NCI-H2227 treated with DMSO at 0.1 percent for 48 hours (cell line): ENCODE data around the gene RIMBP3B.
"Not testable (repeated sequence)": the region's sequence is repeated elsewhere in the genome, so short reads cannot be mapped to it uniquely, and the experiment has no call there.

Source experiments
- DNase-seq: peaks from one replicate; lab custom pipeline; 2025; lab: John Stamatoyannopoulos, UW

RIMBP3B gene, protein sequence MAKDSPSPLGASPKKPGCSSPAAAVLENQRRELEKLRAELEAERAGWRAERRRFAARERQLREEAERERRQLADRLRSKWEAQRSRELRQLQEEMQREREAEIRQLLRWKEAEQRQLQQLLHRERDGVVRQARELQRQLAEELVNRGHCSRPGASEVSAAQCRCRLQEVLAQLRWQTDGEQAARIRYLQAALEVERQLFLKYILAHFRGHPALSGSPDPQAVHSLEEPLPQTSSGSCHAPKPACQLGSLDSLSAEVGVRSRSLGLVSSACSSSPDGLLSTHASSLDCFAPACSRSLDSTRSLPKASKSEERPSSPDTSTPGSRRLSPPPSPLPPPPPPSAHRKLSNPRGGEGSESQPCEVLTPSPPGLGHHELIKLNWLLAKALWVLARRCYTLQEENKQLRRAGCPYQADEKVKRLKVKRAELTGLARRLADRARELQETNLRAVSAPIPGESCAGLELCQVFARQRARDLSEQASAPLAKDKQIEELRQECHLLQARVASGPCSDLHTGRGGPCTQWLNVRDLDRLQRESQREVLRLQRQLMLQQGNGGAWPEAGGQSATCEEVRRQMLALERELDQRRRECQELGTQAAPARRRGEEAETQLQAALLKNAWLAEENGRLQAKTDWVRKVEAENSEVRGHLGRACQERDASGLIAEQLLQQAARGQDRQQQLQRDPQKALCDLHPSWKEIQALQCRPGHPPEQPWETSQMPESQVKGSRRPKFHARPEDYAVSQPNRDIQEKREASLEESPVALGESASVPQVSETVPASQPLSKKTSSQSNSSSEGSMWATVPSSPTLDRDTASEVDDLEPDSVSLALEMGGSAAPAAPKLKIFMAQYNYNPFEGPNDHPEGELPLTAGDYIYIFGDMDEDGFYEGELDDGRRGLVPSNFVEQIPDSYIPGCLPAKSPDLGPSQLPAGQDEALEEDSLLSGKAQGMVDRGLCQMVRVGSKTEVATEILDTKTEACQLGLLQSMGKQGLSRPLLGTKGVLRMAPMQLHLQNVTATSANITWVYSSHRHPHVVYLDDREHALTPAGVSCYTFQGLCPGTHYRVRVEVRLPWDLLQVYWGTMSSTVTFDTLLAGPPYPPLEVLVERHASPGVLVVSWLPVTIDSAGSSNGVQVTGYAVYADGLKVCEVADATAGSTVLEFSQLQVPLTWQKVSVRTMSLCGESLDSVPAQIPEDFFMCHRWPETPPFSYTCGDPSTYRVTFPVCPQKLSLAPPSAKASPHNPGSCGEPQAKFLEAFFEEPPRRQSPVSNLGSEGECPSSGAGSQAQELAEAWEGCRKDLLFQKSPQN (N-terminal part only)

DNA sequence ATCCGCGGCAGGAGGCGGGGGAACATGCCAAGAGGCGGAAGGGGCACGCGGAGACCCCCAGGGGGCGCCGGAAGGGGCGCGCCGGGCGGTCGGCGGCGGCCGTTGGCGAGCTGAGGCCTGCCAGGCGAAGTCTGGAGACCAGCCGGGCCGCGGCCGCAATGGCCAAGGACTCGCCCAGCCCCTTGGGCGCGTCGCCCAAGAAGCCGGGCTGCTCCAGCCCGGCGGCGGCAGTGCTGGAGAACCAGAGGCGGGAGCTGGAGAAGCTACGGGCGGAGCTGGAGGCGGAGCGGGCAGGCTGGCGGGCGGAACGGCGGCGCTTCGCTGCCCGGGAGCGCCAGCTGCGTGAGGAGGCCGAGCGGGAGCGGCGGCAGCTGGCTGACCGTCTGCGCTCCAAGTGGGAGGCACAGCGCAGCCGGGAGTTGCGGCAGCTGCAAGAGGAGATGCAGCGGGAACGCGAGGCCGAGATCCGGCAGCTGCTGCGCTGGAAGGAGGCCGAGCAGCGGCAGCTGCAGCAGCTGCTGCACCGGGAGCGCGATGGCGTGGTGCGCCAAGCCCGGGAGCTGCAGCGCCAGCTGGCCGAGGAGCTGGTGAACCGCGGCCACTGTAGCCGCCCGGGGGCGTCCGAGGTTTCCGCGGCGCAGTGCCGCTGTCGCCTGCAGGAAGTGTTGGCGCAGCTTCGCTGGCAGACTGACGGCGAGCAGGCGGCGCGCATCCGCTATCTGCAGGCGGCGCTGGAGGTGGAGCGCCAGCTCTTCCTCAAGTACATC is at the start of gene RIMBP3B:
Gene RIMBP3B (plus strand): TSS at position 51 of the 767 bp plus-strand sequence. CDS start 108 bp downstream, at position 159.
- DNase-seq = not testable (repeated sequence)

DNA sequence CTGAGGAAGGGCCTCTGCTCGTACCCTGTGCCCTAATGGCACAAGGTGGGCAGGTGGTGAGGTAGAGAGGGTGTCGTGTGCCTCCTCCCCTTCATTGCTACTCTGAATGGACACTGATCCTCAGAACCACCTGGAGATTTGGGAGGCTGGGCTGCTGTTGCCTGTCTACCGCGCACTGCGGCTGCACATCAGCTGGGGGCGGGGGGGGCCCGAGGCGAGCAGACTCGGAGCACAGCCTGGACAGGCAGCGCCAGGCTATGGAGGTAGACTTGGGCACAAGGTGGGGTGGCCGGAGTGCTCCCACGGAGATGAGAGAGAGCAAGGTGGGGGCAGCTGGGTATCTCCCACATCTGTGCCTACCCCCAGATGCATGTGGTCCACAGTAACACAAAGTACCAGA is 26.0 kb upstream of the RIMBP3B start:
- not testable (repeated sequence) for DNase-seq

DNA sequence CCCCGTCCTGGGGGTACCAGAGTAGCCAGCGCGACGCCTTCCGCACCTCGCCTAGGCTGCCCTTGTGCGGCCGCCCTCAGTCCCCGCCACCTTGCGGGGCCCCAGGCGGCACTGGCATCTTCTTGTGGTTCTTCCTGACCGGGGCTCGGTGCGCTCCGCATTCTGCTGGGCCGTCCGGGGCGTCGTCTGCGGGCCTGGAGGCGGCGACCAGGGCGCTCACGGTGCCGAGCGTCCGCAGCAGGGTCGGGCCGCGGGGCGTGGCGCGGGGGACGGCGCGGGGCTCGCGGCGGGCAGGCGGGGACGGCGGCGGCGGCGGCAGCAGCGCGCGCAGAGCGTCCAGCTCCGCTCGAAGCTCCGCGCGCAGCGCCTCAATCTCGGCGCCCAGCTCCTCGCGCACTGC is 23.0 kb upstream of the RIMBP3B start:
- DNase-seq = not testable (repeated sequence)

DNA sequence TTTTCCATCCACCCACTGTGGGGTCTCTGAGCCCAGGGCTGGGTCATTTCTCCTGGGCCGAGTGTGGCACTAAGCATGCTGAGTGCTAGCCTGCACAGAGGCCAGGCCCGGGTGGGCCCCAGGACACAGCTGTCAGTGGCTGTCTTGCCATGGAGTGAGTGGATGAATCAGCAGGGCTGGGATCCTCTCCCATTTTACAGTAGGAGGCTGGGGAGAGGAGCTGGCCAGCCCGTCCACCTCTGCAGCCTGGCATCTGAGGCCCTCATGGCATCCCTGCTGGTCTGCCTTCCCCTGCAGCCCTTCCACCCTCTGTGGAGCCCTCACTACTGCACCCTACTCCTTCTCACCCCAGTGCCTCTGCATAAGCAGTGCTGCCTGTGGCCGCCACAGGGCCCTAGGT is 21.1 kb upstream of the RIMBP3B start:
- not testable (repeated sequence) for DNase-seq

DNA sequence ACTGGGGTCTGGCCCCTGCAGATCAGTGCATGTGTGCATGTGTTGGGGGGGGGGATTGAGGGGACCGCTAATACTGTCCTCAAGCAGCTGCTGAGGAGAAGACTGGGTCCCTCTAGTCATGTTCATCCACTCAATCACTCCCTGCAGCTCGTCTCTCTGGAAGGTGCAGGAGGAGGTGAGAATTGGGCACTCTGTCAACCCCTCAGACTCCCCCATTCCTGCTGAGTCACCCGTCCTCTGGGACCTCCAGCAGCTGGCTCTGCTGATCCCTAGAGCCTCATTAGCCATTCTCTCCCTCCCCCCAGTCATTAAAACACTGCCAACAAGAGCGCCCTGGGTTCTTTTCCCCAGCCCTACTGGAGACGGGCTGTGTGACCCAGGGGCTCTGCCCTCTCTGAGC is 20.5 kb upstream of the RIMBP3B start:
- not testable (repeated sequence) for DNase-seq

DNA sequence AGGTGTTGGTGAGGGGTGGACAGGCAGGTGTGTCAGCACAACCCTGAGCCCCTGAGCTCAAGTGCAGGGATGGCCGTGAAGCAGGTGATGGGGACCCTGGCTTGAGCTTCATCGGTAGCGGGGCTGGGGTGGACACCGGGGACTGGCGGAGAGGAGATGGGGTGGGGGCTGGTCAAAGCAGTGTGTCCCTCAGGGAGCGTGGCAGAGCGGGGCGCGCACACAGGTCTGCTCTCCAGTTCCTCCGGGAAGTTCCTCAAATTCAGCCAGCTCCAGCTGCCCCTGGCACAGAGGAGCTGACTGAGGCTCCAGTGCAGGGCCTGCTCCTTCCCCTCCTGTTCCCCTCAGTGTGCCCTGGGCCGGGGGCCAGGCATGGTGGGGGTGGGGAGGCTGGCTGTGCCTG is 19.7 kb upstream of the RIMBP3B start:
- not testable (repeated sequence) for DNase-seq

DNA sequence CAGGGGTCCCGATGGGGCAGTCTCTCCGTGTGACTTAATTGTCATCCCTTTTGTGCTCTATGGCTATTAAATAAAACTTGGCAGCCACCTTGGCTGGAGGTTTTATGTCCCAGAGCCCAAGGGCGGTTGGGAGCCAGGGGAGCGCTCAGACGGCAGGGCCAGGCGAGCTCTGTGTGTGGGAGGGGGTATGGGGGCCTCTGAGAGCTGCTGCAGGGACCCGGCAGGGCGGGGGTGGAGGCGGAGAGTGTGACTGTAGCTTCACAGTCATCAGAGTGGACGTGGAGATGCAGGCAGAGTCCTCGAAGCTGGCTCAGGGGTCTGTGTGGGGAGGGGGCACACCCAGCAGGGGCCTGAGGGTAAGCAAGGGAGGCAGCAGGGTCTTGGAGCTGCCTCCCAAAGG is 19.2 kb upstream of the RIMBP3B start:
- not testable (repeated sequence) for DNase-seq

DNA sequence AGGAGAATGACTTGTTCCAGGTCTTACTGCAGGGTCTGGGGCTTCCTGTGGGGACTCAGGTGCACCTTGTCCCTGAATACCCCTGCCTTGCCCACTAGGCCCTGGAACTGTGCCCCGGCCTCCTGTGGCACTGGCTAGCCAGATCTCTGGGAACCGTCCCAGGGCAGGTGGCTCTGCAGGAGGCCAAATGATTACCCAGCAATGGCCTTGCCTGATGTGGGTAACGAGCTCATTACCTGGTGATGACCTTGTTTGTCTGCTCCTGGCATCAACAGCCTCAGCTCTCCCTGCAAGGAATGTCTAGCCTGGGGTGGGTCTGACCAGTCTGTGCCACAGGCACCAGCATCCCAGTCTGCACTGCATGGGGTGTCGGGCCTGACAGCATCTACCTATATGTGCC is 18.2 kb upstream of the RIMBP3B start:
- not testable (repeated sequence) for DNase-seq

DNA sequence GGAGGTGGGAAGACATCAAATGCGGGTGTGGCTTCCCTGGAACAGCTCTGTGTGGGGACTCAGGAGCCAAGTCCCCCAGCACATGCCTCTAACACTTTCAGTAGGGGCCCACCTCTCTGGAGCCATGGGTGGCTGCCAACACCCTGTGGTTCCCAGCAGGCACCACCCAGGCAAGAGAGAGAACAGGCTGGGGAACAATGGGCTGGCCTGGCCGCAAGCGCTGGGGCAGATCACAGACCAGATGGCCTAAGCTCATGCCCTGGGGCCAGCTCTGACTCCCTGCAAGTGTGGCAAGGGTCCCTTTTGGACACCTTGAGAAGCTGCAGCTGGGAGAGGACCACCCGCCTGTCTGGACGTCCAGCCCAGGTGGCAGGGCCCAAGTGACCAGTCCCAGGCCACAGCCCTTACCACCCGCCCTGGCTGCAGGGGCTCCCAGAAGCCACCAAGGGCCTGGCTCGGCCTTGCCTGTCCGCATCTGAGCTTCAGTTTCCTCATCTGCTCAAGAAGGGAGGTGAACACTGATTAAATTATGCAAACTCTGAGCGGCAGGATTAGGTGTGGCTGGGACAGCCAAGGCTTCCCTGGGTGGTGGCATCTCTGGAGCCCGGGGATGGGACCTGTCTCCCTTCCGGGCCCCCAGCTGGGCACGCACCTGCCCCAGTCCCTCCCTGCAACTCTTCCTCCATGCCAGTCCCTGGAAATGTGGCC is 14.8 kb upstream of the RIMBP3B start:
- DNase-seq = not testable (repeated sequence)

DNA sequence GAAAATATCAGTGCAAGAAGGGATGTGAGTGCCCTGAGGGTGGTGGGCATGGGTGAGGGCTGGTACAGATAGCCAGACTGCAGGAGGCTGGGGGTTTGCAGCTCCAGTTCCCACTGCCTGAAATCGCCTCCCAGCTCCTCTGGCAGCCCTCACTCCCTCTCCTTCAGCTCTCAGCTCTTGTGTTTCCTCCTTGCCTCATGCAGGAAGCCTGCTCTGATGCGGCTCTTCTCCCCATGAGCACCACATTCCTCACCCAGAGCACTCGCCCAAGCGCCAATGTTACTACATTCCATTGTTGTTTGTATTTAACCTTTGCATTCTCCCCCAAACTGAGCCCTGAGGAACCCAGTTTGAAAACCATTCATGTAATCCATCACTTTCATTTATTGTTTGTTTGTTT is 7.7 kb upstream of the RIMBP3B start:
- DNase-seq = not testable (repeated sequence)

DNA sequence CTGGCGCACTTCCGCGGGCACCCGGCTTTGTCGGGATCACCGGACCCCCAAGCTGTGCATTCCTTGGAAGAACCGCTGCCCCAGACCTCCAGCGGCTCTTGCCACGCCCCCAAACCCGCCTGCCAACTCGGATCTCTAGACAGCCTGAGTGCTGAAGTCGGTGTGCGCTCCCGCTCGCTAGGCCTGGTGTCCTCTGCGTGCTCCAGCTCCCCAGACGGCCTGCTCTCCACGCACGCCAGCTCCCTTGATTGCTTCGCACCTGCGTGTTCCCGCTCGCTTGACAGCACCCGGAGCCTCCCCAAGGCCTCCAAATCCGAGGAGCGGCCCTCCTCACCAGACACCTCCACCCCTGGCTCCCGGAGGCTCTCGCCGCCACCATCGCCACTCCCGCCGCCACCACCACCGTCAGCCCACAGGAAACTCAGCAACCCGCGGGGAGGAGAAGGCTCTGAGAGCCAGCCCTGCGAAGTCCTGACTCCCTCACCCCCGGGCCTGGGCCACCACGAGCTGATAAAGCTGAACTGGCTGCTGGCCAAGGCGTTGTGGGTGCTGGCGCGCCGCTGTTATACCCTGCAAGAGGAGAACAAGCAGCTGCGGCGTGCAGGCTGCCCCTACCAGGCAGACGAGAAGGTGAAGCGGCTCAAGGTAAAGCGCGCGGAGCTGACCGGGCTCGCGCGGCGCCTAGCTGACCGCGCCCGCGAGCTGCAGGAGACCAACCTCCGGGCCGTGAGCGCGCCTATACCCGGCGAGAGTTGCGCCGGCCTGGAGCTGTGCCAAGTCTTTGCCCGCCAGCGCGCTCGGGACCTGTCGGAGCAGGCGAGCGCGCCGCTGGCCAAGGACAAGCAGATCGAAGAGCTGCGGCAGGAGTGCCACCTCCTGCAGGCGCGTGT is 1.2 kb downstream of the RIMBP3B start:
- not testable (repeated sequence) for DNase-seq

DNA sequence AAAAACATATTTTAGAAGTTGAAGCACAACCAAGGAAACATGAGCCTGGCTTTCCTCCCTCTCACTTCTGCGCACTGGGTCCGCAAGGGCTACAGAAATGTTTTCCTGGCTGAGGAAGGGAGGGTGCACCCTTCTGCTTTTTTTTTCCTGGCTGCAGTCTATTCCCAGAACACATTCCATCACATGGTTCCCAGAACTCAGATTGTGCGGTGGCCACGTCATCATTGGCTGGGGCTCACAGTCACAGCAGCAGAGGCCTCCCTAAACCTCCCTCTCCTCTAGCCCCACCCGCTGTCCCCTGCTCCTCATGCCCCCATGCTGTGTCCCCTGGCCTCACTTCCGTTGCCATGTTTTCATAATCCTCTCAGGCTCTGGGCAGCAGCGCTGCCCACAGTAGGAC is 5.9 kb downstream of the RIMBP3B start:
- not testable (repeated sequence) for DNase-seq

DNA sequence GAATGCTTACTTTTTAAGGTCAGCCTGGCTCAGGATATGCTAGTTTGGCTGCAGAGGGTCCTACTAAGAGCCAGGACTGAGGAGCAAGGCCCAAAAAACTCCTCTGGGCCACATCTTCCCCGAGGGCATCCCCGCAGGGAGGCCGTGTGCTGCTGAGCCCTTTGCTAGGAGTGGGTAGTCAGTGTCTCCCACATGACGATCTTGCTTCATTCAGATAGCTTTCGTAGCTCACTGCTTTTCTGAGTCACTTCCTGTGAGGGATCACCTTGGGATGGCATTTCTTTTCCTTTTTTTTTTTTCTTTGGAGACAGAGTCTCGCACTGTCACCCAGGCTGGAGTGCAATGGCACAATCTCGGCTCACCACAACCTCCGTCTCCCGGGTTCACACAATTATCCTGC is 6.5 kb downstream of the RIMBP3B start:
- DNase-seq = not testable (repeated sequence)

DNA sequence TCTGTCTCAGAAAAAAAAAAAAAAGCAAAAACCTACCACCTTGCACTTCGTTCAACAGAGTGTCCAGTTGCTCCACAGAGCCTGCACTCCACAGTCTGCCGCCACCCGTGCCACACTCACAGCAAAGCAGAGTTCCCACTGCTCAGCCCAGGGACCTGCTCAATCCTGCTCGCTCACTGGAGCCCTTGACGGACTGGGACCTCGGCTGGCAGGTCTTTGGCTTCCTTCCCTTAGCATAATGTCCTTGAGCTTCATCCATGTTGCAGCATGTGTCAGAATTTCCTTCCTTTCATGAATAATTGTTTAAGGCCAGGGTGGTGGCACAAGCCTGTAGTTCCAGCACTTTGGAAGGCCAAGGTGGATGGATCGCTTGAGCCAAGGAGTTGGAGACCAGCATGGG is 11.1 kb downstream of the RIMBP3B start:
- DNase-seq = not testable (repeated sequence)

DNA sequence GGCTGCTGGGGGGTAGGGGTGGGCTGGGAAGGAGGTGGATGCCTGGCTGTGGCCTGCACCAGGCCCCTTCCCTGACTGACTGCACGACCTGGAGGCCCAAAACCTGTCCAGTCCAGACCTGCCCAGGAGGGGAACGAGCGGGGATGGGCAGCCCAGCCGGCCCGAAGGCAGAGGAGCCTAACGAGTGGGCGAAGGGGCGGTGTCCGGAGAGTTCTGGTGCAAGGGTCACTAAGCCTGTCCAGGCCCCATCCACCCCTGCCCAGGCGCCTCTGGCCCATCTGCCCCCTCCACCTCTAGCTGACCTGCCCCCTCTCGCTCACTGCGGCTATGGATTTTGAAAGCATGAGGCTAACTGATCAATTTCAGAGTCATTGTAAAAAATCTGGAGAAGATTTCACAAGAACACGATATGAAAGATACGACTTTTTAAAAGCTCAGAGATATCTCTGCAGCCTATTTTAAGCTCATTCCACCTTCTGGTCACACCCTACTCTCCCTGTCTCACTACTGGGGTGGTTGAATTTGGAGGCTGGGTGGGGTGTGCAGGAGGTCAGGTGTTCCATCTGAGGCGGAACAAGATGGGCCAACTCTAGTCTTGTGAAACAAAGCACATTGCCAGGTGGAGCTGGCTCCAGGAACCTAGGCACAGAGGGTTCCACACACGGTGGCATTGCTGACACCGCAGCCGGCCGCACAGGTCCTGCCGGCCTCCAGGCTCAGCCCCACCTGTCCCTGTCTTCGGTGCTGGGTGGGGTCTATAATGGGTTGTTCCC is 17.8 kb downstream of the RIMBP3B start:
- not testable (repeated sequence) for DNase-seq

DNA sequence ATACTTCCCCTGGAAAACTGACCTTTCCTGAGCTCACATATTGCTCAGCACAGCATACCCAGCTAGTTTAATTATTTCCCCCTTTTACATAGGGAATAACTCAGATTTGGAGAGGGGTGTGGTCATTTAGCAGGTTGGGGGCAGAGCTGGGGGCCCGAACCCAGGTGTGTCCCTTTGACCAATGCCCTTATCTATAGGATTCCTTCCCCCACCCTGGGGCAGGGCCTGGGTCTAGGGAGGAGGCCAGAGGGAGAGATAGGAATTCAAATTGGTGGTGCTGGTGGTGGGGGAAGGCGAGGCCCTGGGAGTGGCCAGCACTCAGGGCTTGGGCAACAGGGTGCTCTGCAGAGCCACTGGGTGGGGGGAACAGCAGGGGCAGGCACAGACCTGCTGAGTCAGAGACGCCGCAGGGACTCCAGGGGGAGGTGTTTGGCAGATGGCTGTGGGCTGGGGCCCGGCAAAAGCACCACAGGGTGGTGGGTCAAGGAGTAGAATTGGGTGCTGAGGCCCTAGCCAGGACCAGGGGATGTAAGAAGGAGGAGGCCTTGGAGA is 19.3 kb downstream of the RIMBP3B start:
- not testable (repeated sequence) for DNase-seq

DNA sequence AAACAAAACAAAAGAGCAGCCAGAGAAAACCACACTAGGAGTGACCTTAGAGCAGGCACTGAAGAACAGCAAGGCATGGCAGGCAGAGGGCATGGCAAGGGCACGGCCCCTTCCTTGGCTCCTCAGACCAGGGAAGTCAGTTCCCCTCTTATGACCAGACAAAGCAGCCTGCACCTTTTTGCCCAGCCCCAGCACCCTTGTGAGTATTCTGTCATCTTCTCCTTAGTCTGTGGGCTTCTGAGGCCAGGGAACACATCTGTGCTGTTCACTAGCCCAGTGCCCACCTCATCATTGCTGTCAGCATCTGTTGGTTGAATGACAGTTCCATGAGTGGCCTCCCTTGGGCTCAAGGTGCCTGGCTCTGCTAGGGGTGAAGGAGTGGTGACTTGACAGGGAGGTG is 23.6 kb downstream of the RIMBP3B start:
- not testable (repeated sequence) for DNase-seq

DNA sequence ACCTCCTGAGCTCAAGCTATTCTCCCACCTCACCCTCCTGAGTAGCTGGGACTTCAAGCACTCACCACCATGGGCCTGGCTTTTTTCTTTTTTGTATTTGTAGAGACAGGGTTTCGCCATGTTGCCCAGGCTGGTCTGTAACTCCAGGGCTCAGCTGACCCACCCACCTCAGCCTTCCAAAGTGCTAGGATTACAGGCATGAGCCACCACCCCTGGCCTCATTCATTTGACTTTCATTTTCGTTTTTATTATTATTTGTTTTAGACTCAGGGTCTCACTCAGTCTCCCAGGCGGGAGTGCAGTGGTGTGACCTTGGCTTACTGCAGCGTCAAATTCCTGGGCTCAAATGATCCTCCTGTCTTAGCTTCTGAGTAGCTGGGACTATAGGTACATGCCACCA is 24.2 kb downstream of the RIMBP3B start:
- DNase-seq = not testable (repeated sequence)
